ENCODE data around the gene USP9X.
"Not testable (repeated sequence)": the region's sequence is repeated elsewhere in the genome, so short reads cannot be mapped to it uniquely, and the experiment has no call there.

The USP9X gene

DNA sequence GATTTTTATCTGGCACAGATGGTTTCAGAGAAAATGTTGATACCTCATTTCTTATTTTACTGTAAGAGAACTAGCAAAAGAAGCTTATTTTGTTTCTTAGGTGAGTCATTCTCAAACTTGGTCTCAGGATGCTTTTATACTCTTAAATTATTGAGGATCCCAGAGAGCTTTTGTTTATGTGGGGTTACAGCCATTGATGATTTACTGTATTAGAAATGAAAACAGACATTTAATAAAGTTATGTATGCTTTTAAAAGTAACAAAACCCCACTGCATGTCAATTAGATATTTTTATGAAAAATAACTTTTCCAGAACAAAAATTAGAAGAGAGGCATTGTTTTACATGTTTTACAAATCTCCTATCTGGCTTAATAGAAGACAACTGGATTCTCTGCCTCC, 12.1 kb downstream of the USP9X start:
- Histone ChIP-seq H3K27me3 (peaks cover 52% of the 10 kb centered on the region), H4K20me1 (peaks cover 100% of the 10 kb centered on the region), H3K9me3 (no peaks in the 10 kb centered on the region; the same call in 1 of the 2 replicates), H3K36me3 (peaks cover 18% of the 10 kb centered on the region), H3K4me1 (0 out of 2 replicates have a peak, but pooled peaks cover 8% of the 10 kb centered on the region), H3K9ac (no peak overlapping the region), H3K27ac (no peak overlapping the region), H3K4me2 (no peak overlapping the region), H3K4me3 (no peak overlapping the region)
- TF ChIP-seq Cebpa-rat (IDR thresholded peaks at IDR 0.05), result no peak

DNA sequence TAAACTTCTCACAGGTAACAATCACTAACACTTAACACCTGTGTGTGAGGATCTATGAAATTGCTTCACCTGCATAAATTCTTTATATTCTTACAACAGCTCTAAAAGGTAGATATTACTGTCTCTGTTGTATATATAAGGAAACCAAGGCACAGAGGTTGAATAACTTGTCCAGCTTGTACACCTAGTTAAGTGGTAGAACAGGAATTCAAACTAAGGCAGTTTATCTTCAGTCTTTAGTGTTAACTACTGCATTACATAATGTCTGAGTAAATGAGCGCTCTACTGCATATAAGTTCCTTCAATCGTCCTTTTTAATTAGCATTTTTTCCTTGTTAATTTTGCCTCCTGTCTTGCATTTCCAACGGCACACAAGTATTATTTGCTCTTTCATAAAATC, 15.0 kb downstream of the USP9X start:
- Histone ChIP-seq H3K27ac (no peak overlapping the region), H3K4me3 (no peak overlapping the region), H4K20me1 (peaks cover 100% of the 10 kb centered on the region), H3K9ac (no peak overlapping the region), H3K9me3 (no peaks in the 10 kb centered on the region), H3K36me3 (peaks cover 16% of the 10 kb centered on the region), H3K27me3 (peaks cover 44% of the 10 kb centered on the region), H3K4me2 (no peak overlapping the region), H3K4me1 (0 out of 2 replicates have a peak, but pooled peaks cover 5% of the 10 kb centered on the region)
- no peak for TF ChIP-seq Cebpa-rat (IDR thresholded peaks at IDR 0.05)

DNA sequence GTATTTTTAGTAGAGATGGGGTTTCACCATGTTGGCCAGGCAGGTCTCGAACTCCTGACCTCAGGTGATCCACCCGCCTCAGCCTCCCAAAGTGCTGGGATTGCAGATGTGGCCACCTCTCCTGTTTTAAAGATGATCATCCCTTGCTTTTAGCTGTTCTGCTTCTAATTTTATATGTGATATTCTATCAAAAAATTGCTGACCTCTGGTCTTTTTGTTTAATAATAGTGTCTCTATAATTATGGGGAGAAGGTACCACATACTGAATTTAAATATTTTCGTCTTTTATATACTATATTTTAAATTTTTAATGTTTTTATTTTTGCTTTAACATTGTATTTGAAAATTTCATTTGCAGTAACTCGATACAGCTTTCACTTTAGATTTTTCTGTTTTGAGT, 15.6 kb downstream of the USP9X start:
- no peak for TF ChIP-seq Cebpa-rat (IDR thresholded peaks at IDR 0.05)
- Histone ChIP-seq H3K9me3 (no peaks in the 10 kb centered on the region), H3K36me3 (peaks cover 16% of the 10 kb centered on the region), H3K27me3 (peaks cover 38% of the 10 kb centered on the region), H3K9ac (no peak overlapping the region), H3K4me3 (no peak overlapping the region), H3K4me1 (no peaks in the 10 kb centered on the region), H3K27ac (no peak overlapping the region), H3K4me2 (no peak overlapping the region), H4K20me1 (peaks cover 100% of the 10 kb centered on the region)

DNA sequence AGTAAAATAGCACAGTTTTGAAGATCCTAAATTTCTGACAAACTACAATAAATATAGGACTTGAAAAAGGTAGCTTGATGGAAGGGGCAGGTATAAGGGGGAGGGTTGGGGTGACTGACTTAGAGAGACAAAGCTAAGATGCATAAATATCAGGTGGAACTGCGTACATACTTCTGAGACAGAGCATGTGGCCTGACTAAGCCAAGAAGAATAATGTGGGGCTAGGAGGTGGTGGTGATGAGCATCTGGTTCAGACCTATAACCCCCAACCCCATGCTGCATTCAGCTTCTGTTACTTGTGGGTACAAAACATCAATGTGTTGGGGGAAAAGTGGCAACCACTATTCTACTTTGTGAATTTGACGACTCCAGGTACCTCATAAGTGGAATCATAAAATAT, 19.8 kb downstream of the USP9X start:
- no peaks in the 10 kb centered on the region for H3K4me1 ChIP-seq
- peaks cover 12% of the 10 kb centered on the region for H3K9me3 ChIP-seq
- H3K4me3 ChIP-seq, result no peak overlapping the region
- peaks cover 100% of the 10 kb centered on the region for H4K20me1 ChIP-seq
- no peak overlapping the region for H3K4me2 ChIP-seq
- H3K36me3 ChIP-seq, result peaks cover 4% of the 10 kb centered on the region; the same call in 1 of the 2 replicates
- H3K27ac ChIP-seq, result no peak overlapping the region
- 0 out of 2 replicates have a peak, but pooled peaks cover 4% of the 10 kb centered on the region for H3K27me3 ChIP-seq
- no peak for TF ChIP-seq Cebpa-rat (IDR thresholded peaks at IDR 0.05)
- H3K9ac ChIP-seq, result no peak overlapping the region

DNA sequence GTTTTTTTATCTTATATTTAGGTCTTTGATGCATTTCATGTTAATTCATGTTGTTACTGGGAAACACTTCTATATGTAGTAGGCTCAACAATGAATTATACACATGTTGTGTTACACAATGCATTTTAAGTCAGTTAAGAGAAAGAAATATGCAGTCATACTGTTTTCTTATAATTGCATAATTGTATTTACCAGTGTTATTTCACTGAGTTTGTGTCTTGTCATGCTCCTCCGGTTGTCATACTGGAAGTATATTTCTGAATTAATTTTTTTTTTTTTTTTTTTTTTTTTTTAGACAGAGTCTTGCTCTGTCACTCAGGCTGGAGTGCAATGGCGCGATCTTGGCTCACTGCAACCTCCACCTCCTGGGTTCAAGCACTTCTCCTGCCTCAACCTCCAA, 21.0 kb downstream of the USP9X start:
- H3K4me3 ChIP-seq, H3K27me3 ChIP-seq: not testable (repeated sequence)
- peaks cover 100% of the 10 kb centered on the region for H4K20me1 ChIP-seq

DNA sequence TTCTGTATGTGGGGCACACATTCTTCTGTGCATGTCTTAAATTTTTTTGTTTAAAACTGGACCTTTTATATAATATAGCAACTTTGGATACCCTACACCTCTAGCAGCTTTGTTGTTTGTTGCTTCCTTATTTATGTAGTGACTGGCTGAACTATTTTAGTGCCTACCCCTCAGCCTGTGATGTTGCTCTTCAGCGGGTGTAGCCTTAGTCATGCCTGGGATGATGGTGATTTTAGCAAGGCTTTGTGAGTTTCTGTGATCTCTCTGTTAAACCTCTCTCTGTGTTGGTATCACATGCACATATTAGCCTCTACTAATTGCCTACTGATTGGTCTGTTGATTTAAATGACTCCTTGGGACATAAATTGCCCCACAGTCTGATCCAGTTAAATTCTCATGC, 22.8 kb downstream of the USP9X start:
- no peak overlapping the region for H3K27ac ChIP-seq
- no peak for TF ChIP-seq Cebpa-rat (IDR thresholded peaks at IDR 0.05)
- no peak overlapping the region for H3K9ac ChIP-seq
- peaks cover 12% of the 10 kb centered on the region for H3K9me3 ChIP-seq
- H3K4me3 ChIP-seq, result no peak overlapping the region
- no peak overlapping the region for H3K4me2 ChIP-seq
- H3K36me3 ChIP-seq, result peaks cover 4% of the 10 kb centered on the region; the same call in 1 of the 2 replicates
- peaks cover 100% of the 10 kb centered on the region for H4K20me1 ChIP-seq
- H3K27me3 ChIP-seq, result peaks cover 10% of the 10 kb centered on the region; the same call in 1 of the 2 replicates
- no peaks in the 10 kb centered on the region for H3K4me1 ChIP-seq

More for the DNA sequence above, 21.0 kb downstream of the USP9X start:
- H3K4me1 ChIP-seq, H3K4me2 ChIP-seq, H3K27ac ChIP-seq, H3K36me3 ChIP-seq, H3K9ac ChIP-seq: not testable (repeated sequence)
- peaks cover 12% of the 10 kb centered on the region for H3K9me3 ChIP-seq

DNA sequence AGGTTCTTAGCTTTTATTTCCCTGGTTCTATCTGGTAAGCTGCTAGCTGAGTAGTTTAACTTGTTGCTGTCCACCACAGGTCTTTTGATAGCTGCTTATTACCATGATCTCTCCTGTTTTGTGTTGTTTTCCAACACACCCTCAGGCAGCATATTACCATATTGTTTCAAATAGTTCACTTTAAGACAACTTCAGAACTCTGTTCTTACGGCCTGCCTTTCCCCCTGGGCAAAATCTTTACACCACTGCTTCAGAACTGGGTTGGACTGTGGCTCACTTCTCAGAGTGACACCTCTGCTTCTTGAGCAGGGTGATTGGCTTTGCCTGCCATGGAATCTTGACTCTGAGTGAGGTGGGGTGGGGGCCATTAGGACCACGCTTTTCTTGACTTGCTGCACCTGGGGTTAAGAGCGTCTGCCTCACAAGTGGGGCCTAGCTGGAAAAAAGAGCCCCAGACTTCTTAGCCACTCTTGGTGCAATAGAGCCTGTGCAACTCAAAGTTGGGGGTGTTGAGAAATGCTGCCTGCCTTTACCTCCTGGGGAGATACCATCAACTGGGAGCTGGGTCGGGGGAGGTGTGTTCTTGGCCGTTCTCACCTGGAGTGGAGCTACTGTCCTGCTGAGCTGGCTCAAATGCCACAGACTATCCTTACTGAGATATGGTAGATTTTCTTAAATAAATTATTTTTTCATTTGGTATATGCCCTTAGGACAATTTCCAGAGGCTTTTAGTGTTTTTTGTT, 23.4 kb downstream of the USP9X start:
- Histone ChIP-seq H3K9ac (no peak overlapping the region), H3K4me3 (no peak overlapping the region), H3K27ac (no peak overlapping the region), H3K36me3 (peaks cover 4% of the 10 kb centered on the region; the same call in 1 of the 2 replicates), H4K20me1 (peaks cover 100% of the 10 kb centered on the region), H3K4me2 (no peak overlapping the region; the same call in 1 of the 2 replicates), H3K9me3 (peaks cover 12% of the 10 kb centered on the region), H3K4me1 (no peaks in the 10 kb centered on the region), H3K27me3 (peaks cover 10% of the 10 kb centered on the region; the same call in 1 of the 2 replicates)
- TF ChIP-seq Cebpa-rat (IDR thresholded peaks at IDR 0.05), result no peak

DNA sequence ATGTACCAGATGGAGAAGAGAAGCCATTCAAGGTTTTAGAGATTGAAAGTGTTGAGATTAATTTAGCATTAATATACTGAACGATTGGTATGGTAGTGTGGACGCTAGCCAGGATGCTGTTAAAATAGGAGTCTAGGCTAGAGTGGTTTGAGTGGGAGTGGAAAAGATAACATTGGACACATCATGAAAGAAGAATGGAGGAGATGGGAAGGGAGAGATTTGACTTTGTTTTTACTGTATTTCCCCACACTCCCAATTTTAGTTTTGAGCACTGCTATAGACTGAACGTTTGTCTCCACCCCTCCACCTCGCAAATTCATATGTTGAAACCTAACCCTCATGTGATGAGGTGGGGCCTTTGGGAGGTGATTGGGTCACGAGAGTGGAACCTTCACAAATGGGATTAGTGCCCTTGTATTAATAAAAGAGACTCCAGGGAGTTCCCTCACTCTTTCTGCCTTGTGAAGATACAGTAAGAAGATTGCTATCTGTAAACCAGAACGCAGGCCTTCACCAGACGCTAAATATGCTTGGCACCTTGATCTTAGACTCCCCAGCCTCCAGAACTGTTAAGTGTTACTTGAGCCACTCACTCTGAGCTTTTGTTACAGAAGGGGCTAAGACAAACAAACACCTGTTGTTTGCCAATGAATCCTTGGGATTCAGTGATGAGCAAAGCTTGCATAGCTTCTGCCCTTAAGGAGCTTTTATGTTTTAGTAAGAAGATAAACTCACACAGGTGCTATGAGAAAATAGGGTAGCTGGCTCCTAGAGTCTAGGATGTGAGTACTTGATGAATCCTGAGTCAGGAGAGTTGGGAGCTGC, 25.8 kb downstream of the USP9X start:
- H3K9ac ChIP-seq, result no peak overlapping the region
- no peaks in the 10 kb centered on the region for H3K36me3 ChIP-seq
- no peak overlapping the region for H3K4me2 ChIP-seq
- H4K20me1 ChIP-seq, result peaks cover 100% of the 10 kb centered on the region
- H3K4me1 ChIP-seq, result no peaks in the 10 kb centered on the region; the same call in 1 of the 2 replicates
- TF ChIP-seq Cebpa-rat (IDR thresholded peaks at IDR 0.05), result no peak
- no peak overlapping the region for H3K27ac ChIP-seq
- H3K27me3 ChIP-seq, result peaks cover 6% of the 10 kb centered on the region; the same call in 1 of the 2 replicates
- H3K9me3 ChIP-seq, result peaks cover 12% of the 10 kb centered on the region
- no peak overlapping the region for H3K4me3 ChIP-seq

DNA sequence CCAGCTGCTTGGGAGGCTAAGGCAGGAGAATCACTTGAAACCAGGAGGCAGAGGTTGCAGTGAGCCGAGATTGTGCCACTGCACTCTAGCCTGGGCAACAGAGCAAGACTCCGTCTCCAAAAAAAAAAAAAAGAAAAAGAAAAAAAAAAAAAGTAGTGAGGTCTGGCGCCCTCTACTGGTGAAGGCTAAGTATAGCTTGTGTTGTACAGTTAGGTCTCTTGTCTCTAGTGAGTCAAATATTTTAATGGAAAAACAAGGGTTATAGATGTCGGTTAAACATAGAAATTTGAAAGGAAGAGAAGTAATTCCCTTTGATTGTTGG, 29.8 kb downstream of the USP9X start:
- H3K27me3 ChIP-seq, H3K4me1 ChIP-seq, H3K36me3 ChIP-seq, H3K27ac ChIP-seq, H3K4me2 ChIP-seq, H3K9ac ChIP-seq, H3K9me3 ChIP-seq, H3K4me3 ChIP-seq: not testable (repeated sequence)
- H4K20me1 ChIP-seq, result peaks cover 100% of the 10 kb centered on the region

DNA sequence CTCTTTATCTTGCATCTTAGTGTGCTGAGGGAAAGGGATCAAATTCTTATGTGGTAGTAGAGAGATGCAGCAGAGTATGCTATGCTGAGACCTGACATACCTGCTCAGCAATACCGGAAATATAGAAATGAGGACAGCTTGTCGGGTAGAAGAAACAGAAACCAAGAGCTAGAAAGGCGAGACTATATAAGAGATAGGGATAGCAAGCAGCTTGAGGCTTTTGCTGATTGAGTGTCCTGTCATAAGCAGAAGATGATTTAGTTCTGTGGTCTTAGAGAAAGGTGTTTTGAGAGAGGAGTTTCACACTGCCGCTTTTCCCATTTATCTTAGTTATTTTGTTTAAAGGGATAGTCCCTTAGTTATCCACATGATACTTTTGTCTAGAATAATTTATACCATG, 31.7 kb downstream of the USP9X start:
- H3K36me3 ChIP-seq, result 0 out of 2 replicates have a peak, but pooled peaks cover 10% of the 10 kb centered on the region
- H3K27ac ChIP-seq, result no peak overlapping the region
- H3K4me2 ChIP-seq, result peak overlapping the region; percentile 39
- no peak for TF ChIP-seq Cebpa-rat (IDR thresholded peaks at IDR 0.05)
- no peaks in the 10 kb centered on the region for H3K9me3 ChIP-seq
- peaks cover 6% of the 10 kb centered on the region for H3K4me1 ChIP-seq
- H3K27me3 ChIP-seq, result no peaks in the 10 kb centered on the region
- H4K20me1 ChIP-seq, result peaks cover 100% of the 10 kb centered on the region
- no peak overlapping the region for H3K4me3 ChIP-seq
- no peak overlapping the region for H3K9ac ChIP-seq
